GM21737 (cell line): ENCODE measurements around the gene TMIGD2.
"Not testable (repeated sequence)": the region's sequence is repeated elsewhere in the genome, so short reads cannot be mapped to it uniquely, and the experiment has no call there.

Experiments used
- ATAC-seq: cut with Tn5 transposase; IDR thresholded peaks from one replicate; pipeline ENCODE4 v1.9.1; 2021; ENCODE audit warnings: mild to moderate bottlenecking, moderate library complexity; ENCODE audit not compliant: unreplicated experiment

The TMIGD2 gene

DNA sequence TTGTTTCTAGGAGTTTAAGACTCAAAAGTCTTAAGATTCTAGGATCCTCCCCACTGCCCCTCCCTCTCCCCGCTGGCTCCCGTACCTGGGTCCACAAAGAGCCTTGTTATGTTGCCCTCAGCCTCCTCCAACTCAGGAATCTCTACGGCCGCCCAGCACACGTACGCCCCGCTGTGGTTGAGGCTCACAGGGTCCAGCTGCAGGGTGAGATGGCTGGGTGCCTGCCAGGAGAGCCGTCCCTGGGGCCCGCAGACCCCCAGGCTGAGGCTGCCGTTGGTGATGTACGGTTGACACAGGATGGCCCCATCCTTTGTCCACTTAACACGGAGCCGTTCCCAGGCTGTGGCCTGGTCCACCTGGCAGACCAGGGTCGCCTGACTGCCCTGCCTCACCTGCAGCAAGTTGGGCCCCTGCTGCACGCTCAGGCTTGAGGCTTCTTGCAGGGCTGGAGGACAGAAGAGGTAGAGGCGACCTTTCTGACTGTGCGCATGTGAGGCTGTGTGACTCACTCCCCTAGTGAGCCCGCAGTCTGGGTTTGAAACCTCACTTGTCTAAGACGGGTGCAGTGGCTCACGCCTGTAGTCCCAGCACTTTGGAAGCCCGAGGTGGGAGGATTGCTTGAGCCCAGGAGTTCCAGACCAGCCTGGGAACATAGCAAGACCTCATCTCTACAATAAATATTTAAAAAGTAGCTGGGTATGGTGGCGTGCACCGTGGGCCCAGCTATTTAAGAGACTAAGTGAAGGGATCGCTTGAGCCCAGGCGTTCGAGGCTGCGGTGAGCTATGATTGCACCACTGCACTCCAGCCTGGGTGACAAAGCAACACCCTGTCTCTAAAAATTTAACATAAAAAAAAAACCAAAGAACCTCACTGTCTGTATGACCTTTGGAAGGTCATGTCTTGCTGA, 4.0 kb downstream of the TMIGD2 start:
- no peak for ATAC-seq

DNA sequence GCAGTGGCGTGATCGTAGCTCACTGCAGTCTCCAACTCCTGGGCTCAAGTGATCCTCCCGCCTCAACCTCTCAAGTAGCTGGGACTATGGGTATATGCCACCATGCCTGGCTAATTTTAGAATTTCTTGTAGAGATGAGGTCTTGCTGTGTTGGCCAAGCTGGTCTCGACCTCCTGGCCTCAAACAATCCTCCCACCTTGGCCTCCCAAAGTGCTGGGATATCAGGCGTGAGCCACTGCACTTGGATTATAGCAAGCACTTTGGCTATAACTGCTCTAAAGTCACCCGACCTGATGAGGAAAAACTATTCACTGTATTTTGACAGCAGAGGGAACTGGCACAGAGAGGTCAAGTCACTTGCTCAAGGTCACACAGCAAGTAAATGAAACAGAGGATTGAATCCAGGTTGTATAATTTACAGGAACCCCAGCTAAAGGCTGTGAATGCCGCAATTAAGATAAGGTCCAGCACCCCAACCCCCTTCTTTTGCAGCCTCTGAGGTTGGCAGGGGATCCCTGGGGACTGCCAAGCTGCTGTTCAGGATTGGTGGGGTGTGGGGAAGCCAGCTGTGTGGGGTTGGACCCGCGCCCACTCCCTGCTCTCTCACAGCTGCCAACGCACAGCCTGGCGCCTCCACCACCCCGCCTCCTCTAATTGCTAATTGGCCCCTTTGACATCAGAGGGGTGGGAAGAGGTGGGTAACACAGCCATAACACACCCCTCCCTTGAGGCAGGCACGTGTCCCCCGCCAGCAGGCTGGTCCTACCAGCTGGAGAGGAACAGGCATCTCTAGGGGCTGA, 6.0 kb downstream of the TMIGD2 start:
- ATAC-seq, result no peak

DNA sequence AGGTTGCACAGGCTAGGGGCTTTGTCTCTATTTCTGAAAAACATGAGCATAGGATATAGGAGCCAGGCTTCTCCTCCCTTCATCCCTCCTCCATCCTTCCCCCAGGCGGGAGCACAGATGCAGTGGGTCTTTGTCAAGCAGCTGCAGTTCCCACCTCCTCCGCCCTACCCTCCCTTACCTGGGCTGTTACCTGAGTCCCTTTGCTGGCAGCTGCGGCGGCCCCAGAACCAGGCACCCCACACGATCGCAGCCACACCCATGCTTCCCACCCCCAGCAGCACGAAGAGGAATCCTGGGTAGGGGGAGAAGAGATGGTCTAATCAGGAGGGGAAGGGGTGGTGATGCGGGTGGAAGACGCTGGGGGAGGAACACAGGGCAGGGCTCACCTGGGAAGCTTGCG, 7.8 kb downstream of the TMIGD2 start:
- no peak for ATAC-seq

DNA sequence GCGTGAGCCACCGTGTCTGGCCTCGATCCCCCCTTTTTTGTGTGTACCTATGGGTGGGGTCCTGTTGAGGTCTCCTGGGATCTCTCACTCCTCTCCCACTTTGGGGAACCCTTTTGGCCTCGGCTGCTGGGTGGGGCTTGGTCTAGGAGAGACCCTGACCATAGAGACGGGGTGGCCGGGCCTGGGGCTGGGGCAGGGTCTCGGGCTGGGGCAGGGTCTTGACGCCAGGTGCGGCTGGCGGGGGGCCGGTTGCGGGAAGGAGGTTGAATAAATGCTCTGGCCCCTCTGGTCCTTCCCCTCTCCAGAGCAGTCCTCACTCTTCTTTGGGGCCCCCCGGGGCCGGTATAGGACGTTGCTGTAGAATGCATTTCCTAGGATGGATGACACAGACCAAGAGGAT, 9.7 kb downstream of the TMIGD2 start:
- no peak for ATAC-seq

DNA sequence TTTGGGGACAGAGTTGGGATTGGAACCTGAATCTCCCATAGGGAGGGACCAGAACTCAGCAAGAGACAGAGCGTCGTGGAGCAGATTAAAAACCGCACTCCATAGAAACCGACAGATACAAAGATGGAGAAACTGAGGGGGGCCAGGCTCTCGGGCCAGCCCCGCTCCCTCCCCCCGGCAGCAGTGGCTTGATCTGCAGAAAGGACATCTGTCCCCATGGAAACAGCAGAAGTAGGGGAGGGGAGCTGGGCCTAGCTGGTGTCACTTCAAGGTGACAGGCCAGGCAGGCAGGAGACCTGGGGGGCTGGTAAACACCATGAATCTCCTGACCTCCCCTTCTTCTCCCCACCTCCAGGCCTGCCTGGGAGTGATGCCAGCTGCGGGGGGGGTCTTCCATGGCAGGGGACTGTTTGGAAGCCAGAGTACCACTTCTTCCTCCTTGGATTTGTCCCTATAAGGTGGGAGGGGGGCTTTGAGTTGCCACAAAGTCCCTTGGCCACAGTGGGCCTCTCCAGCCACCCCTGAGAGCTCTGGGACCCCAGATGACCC, 10.9 kb downstream of the TMIGD2 start:
- ATAC-seq, result no peak

DNA sequence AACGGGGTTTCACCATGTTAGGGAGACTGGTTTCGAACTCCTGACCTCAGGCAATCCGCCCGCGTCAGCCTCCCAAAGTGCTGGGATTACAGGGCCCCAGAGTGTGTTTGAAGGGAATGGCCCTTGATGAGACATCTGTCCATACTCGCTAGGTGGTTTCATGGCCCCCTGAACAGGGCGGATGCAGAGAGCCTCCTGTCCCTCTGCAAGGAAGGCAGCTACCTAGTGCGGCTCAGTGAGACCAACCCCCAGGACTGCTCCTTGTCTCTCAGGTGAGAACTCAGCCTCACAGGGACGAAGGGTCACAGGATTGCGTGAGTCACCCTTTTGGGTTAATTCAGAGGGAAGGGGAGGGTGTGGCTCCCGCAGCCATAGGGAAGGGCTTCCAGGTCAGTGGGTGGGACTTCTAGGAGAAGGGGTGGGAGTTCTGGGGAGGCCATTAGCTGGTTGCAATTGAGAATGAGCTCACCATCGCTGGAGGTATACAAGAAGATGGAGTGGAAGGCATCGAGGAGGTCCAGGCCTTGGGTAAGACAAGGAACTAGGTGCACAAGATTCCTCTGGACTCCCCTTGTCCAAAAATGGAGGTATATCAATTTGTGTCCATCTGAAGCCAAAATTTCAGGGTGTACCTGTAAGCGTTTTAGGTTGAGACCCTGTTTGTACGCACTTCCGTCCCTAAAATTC, 14.0 kb downstream of the TMIGD2 start:
- no peak for ATAC-seq

DNA sequence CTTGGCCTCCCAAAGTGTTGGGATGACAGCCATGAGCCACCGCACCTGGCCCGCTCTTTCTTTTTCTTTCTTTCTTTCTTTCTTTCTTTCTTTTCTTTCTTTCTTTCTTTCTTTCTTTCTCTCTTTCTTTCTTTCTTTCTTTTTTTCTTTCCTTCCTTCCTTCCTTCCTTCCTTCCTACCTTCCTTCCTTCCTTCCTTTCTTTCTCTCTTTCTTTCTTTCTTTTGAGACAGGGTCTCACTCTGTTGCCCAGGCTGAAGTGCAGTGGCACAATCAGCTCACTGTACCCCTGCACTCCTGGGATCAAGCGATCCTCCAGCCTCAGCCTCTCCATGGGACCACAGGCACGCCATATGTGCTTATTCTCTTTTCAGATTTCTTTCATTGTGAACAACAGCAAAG, 16.0 kb downstream of the TMIGD2 start:
- ATAC-seq, result not testable (repeated sequence)

DNA sequence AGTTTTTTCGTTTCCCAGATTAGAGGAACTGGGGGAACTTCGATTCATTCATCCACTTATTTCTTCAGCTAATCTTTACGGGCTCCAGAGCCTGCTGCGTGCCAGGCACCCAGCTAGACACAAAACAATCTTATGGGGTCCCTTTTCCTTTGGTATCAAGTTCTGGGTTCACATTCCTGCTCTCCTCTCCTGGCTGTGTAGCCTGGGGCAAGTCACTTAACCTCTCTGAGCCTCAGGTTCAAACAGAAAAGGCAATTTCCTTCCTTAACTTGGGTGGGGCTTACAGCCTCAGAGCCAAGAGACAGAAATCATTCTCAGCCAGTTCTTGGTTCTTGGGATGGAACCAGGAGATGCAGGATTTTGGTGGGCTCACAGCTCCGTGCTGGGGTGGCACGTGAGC, 17.2 kb downstream of the TMIGD2 start:
- no peak for ATAC-seq

DNA sequence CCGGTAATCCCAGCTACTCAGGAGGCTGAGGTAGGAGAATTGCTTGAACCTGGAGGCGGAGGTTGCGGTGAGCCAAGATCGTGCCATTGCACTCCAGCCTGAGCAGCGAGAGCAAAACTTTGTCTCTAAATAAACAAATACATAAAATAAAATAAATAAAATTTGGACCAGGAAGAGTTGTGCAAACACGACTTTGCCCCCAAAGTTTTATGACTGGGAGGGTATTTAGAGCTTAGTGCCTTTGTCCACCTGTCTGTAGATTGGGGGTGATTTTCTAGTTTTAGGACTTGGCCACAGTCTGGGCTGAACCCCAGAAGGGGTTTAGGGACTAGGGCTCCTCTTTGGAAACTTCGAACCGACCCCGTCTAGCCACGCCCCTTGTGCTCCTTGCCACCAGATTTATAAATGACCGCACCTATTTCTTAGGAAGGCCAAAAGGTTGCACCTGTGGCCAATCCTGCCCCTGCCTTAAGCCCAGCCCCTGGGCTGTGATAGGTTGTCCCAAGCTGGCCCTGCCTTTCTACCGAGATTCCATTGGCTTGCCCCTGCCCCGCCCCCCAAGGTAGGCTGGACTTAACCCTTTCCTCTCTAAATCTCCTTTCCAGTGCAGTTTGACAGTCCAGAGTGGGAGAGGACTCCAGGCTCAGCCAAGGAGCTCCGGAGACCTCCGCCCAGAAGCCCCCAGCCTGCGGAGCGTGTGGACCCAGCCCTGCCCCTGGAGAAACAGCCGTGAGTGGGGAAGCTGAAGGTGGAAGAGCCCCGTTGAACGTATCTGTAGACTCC, 17.8 kb downstream of the TMIGD2 start:
- ATAC-seq, result no peak

DNA sequence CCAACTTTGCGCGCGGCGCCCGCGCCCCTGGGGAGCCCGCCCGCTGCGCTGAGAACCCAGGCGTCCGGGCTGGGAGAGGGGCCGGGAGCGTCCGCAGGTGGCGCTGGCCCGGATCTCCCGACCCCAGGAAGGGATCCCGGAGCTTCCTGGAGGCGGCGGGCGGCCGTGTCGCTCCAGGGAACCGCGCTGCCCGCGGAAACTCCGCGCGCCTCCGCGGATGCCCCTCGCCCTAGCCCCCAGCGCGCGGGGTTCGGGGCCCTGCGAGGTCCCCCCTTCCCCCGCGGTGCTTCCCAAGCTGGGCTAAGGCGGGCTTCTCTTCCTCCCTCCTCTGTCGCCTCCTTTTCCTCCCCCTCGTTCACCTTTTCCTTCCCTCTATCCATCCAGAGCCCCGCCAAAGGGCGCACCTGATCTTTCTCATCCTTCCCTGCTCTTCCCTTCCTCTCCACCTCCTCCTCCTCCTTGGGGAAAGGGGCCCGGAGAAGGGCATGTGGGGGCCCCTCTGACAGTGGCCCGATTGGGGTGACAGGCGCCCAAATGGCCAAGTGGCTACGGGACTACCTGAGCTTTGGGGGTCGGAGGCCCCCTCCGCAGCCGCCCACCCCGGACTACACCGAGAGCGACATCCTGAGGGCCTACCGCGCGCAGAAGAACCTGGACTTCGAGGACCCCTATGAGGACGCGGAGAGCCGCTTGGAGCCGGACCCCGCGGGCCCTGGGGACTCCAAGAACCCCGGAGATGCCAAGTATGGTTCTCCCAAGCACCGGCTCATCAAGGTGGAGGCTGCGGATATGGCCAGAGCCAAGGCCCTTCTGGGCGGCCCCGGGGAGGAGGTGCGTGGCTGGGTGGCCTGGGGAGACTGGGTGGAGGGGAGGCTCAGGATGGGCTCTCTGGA, 22.4 kb downstream of the TMIGD2 start:
- ATAC-seq, result no peak

DNA sequence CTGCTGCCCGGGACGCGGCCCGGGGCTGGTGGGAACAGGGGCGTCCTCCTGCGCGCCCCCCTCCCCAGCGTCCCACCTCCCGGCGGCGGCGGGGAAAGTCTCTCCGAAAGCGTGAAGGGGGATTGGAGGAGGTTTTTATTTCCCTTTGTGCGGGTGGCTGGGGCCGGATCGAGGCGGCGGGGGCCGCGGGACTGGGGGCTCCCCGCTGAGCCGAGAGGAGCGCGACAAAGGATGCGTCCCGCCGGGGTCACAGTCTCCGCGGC, 23.0 kb downstream of the TMIGD2 start:
- ATAC-seq, result no peak

DNA sequence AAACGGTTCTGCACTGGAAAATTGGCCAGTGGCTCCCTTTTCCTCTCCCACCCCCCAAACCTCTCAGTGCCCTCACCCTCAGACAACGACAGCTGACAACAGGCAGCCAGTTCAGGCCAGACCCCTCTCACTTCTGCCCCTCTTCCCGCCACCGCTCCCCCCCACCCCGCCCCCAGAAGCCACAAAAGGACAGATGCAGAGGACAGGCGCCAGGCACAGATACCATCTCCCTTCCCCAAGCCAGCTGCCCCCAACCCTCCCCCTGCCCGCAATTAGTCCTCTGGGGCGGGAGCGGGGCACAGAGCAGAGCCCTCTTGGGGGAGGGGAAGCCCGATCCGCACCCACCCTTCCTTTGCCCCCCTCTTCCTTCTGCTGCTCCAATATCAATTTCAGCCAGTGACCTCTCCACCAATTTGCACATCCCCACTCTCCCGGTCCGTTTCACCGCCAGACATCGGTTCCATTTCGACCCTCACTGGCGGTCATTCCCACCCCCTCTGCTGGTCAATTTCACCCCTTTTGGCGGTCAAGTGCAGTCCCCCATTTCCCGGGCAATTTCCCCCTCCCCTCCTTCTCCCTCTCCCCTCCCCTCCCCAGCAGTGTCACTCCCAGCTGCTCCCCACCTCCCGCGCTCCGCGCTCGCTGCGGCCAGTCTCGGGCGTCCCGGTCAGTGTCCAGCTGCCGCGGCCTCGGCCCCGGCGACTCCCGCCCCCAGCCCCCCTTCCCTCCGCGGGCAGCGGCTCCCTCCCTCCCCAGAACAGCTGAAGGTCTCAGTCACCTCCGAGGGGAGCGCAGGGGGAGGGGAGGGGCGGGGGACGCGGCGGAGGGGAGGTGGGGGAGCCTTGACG, 23.5 kb downstream of the TMIGD2 start, which contains the start of gene SHD:
SHD (plus strand) TSS at position 848 of the 848 bp plus-strand sequence. CDS start 798 bp downstream, outside the sequence.
- ATAC-seq, result no peak

DNA sequence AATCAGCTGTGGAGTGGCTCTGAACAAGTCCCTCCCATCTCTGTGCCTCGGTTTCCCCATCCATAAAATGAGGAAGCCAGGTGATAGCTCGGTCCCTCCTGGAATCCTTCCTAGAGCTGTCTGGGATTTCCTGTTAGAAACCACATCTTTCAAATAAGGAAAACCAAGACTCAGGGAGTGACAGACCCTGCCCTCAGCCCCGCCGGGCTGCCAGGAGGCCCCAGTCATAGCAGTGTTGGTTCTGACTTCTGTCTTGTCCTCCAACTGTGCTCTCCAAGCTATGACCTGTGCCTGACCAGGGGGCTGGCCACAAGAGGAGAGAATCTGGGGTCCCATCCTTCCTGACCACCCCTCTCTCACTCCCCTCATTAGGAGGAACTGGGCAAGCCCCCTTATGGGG, 24.2 kb downstream of the TMIGD2 start:
- no peak for ATAC-seq

DNA sequence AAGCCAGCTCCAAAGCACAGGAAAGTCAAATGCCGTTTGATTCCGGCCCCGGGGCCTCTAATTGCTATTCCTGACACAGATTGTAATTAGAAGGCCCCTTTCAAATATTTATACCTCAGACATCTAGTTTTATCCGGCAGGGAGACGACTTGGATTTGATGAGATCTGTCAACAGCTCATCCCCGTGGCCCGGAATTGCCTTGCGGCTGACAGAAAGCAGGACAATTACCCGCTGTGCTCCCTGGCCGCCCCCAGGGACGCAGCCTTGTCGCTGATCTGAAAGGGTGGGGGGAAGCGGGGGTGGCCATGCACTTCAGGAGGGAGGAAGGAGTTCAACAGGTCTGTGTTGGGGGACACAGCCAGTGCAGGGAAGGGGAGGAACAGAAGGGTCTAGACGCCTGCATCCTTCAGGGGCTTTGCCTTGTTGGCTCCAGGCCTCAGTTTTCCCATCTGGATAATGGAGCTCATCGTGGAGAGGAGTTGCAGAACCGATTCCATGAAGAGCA, 24.9 kb downstream of the TMIGD2 start:
- ATAC-seq, result no peak

DNA sequence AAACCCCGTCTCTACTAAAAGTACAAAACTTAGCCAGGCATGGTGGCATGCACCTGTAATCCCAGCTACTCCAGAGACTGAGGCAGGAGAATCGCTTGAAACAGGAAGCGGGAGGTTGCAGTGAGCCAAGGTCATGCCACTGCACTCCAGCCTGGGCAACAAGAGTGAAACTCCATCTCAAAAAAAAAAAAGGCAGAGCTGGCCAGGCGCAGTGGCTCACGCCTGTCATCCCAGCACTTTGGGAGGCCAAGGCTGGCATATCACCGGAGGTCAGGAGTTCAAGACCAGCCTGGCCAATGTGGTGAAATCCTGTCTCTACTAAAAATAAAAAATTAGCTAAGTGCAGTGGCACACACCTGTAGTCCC, 27.9 kb downstream of the TMIGD2 start:
- ATAC-seq, result not testable (repeated sequence)

DNA sequence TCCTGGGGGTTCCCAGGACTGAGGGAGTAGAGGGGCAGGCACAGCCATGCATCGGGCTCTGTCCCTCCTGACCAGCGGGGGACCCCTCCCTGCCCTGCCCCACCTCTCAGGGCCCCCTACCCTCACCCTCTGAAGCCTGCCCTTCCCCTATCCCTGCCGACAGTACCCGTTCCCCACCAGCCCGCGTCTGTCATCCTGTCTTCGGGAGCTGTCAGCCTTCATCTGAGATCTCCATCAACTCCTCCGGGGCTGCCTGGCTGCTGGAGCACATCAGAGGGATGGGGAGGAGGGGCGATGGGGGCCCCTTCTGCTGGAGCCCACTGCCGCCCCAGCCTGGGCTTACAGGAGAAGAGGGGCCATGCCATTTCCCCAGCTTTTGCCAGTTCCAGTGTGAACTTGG, 29.3 kb downstream of the TMIGD2 start:
- ATAC-seq, result no peak

DNA sequence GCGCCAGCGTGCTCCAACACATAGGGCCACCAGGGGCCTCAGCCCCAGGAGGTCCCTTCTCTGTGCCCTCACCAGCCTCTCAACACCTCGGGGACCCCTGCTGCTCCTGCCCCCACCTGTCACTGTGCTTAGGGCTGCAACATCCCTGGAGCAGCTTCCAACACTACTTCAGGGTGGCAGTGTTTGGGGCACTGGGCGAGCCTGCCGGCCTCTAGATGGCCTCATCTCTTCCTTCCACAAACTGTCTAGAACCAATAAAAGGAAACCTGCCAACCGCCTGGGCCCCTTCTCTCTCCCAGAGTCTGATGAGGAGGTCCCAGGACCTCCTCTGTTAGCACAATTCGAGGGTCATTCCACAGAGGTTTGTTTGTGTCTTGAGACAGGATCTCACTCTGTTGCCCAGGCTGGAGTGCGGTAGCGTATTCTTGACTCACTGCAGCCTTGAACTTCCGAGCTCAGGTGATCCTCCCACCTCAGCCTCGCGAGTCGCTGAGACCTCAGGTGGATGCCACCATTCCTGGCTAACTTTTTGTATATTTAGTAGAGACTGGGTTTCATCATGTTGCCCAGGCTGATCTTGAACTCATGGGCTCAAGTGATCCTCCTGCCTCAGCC, 33.3 kb downstream of the TMIGD2 start:
- no peak for ATAC-seq
